NCI-H2227 treated with DMSO at 0.1 percent for 48 hours (cell line): ENCODE measurements around the gene MBL2.

Experiments
- DNase-seq: peaks from one replicate; lab custom pipeline; 2025; lab: John Stamatoyannopoulos, UW

MBL2 gene

DNA sequence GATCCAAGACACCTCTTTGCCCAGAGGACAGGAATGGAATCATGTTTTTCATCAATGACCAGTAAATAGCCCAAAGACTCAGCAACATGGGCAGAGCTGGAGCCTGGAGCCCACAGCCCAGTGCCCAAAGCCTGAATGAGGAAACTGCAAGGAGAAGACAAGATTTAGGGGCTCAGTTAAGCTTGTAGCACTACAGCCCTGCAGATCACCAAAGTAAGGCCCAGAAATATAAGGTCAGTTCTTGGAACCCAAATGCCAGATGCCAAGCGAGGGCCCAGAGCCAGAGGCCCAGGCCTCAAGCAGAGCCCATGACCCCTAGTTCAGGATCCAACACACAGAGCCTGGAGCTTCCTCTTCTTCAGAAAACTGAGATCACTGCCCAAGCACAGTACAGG lies 32.4 kb downstream of the MBL2 start:
- no peak for DNase-seq

DNA sequence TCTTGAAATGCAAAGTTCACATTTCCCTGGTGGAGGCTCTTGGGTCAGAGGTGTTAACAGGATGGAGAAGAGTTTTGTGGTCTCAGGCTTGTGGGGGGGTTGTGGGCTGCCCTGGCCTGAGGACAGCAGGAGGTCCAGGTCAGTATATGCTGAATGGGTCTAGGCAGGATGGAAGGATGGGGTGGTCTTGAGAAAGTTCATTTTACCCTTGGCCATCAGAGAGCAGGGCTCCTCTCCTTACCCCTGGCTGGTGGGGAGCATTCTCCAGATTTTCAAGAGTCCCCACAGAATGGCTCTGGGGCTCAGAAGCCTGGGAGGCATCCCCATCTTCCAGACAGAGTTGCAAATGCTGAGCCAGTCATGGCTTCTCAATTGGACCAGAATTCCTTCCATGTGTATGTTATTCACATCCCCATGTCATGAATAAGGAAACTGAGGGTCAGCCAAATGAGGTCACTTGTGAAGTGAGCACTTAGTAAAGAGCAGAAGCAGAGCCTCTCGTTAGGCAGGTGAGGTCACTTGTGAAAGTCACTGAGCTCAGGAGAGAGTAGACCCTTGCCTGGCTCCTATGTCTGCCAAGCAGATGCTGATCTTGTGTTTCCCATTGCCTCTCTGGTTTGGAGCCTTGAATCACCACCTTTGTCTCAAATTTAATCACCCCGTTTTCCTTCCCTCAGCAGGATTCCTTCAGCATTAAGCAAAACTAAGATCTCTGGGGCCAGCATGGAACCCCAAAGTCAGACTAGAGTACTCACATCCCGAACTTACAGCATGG lies 33.0 kb downstream of the MBL2 start:
- DNase-seq = no peak

DNA sequence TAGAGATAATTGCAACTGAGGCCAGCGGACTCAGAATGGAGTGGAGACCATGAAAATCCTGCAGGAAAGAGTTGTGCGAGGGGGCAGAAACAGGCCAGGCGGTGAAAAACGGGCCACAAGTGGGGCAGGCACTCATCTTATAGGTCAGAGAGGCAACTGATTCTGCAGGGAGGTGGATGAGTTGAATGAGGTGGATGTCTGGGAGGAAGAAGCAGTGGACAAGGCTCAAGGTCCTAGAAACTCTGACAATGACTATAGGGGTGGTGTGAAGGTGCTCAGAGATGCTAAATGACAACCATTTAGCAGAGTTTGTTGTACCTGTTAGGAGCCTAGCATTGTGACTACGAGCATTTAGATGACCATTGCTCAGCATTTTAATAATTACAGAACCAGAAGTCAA lies 33.6 kb downstream of the MBL2 start:
- no peak for DNase-seq

GRCh38 chr10:52729271-52730104 lies 43.1 kb downstream of the MBL2 start:
- peak; percentile 21 for DNase-seq

DNA sequence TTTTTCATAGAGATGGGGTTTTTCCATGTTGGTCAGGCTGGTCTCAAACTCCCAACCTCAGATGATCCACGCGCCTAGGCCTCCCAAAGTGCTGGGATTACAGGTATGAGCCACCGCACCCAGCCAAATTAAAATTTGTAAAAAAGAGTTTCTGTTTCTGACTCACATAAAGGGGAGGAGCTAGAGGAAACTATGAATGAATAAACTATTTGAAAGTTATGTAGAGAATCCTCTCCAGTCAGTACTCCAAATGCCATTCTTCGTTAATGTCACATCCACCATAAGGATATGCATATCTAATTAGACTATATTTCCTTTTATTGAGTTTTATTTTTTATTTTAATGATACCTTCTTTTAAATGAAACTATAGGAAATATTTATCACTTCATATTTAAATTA lies 52.6 kb downstream of the MBL2 start:
- no peak for DNase-seq
